SK-N-SH (cell line): ENCODE data around the gene RIN3. TPM values are rescaled to one million over a fixed set of nuclear protein-coding genes. Genes with fewer than 3 reads are reported as not detected.

Experiments
- CTCF ChIA-PET: fragments of 300-600, 350-600 bp; formaldehyde crosslinking; extraction: SDS; loops from one replicate; lab custom pipeline; 2021; lab: Yijun Ruan, JAX
- POLR2A ChIA-PET: fragments of 350-600 bp; sonication (Branson Sonifier 250); formaldehyde crosslinking; extraction: SDS; loops from one replicate; lab custom pipeline; 2020; ENCODE audit warnings: antibody characterized with exemption, inconsistent platforms; lab: Yijun Ruan, JAX
- DNase-seq: peaks from one replicate; pipeline ENCODE4 v3.0.0; 2012
- H2AFZ ChIP-seq: fragments of 200-600 bp; sonication (generic); 2 replicates; pipeline ENCODE4 v1.8.1; 2016; ENCODE audit warnings: antibody characterized with exemption, mild to moderate bottlenecking, low read depth
- H3F3A ChIP-seq: fragments of 200-600 bp; sonication (generic); replicated peaks from 2 replicates; pipeline ENCODE3; 2016; ENCODE audit warnings: antibody characterized with exemption, mild to moderate bottlenecking; ENCODE audit not compliant: insufficient read depth
- H3K27ac ChIP-seq, 2 experiments: fragments of 200-500 bp in 1 of 2; fragments of 200-600 bp in 1 of 2; sonication (Bioruptor generic) in 1 of 2; sonication (generic), shearing (Covaris generic) in 1 of 2; 2 replicates each; pipeline versions ENCODE4 v1.5.1 to v1.6.1; 2014 to 2016; ENCODE audit warnings: low read depth in 2 of 2, inconsistent platforms in 1 of 2, low read length in 1 of 2, mild to moderate bottlenecking in 1 of 2, mixed read lengths in 1 of 2
- H3K27me3 ChIP-seq: fragments of 200-600 bp; sonication (generic), shearing (Covaris generic); 2 replicates; pipeline ENCODE4 v1.6.1; 2016; ENCODE audit warnings: mixed run types; ENCODE audit not compliant: insufficient read depth
- H3K36me3 ChIP-seq, 2 experiments: fragments of 200-500 bp in 1 of 2; fragments of 200-600 bp in 1 of 2; sonication (Bioruptor generic) in 1 of 2; sonication (generic) in 1 of 2; replicated peaks in 1 of 2; 2 replicates each; pipeline versions ENCODE3 to v1.5.1; 2014 to 2016; ENCODE audit warnings: low read length in 1 of 2, mild to moderate bottlenecking in 1 of 2; ENCODE audit not compliant: insufficient read depth in 2 of 2, control insufficient read depth in 1 of 2
- H3K4me1 ChIP-seq, 2 experiments: fragments of 200-500 bp in 1 of 2; fragments of 200-600 bp in 1 of 2; sonication (Bioruptor generic) in 1 of 2; sonication (generic), shearing (Covaris generic) in 1 of 2; 2 replicates each; pipeline versions ENCODE4 v1.5.1 to v1.6.1; 2014 to 2016; ENCODE audit warnings: low read depth in 1 of 2, low read length in 1 of 2, mixed run types in 1 of 2; ENCODE audit not compliant: insufficient read depth in 2 of 2, control insufficient read depth in 1 of 2
- H3K4me2 ChIP-seq: fragments of 200-600 bp; sonication (generic), shearing (Covaris generic); 2 replicates; pipeline ENCODE4 v1.6.1; 2017; ENCODE audit warnings: mixed run types
- H3K4me3 ChIP-seq, 2 experiments: fragments of 200-500 bp in 1 of 2; fragments of 200-600 bp in 1 of 2; sonication (Bioruptor generic) in 1 of 2; sonication (generic), shearing (Covaris generic) in 1 of 2; 2 replicates each; pipeline versions ENCODE4 v1.5.1 to v1.8.1; 2014 to 2016; ENCODE audit warnings: low read depth in 2 of 2, inconsistent platforms in 1 of 2, low read length in 1 of 2, mild to moderate bottlenecking in 1 of 2, mixed read lengths in 1 of 2, moderate library complexity in 1 of 2
- H3K79me2 ChIP-seq: fragments of 200-600 bp; sonication (generic); 2 replicates; pipeline ENCODE4 v1.8.1; 2017; ENCODE audit warnings: mild to moderate bottlenecking; ENCODE audit not compliant: insufficient read depth
- H3K9ac ChIP-seq: fragments of 200-600 bp; sonication (generic); 2 replicates; pipeline ENCODE4 v1.6.1; 2017; ENCODE audit warnings: mixed run types
- H3K9me2 ChIP-seq: fragments of 200-600 bp; sonication (generic); 2 replicates; pipeline ENCODE4 v1.6.1; 2017; ENCODE audit warnings: mixed run types
- H3K9me3 ChIP-seq: fragments of 200-600 bp; sonication (generic); 2 replicates; pipeline ENCODE4 v1.6.1; 2017; ENCODE audit warnings: mixed run types, mild to moderate bottlenecking, moderate library complexity
- H4K20me1 ChIP-seq: fragments of 200-600 bp; sonication (generic); 2 replicates; pipeline ENCODE4 v1.6.1; 2017; ENCODE audit warnings: mild to moderate bottlenecking, mixed run types; ENCODE audit not compliant: insufficient read depth
- CTCF ChIP-seq: fragments of 200-600 bp; sonication (generic); IDR thresholded peaks from 2 replicates; pipeline ENCODE4 v1.6.1; 2017; ENCODE audit warnings: antibody characterized with exemption, mild to moderate bottlenecking, moderate library complexity
- ELF1 ChIP-seq: IDR thresholded peaks from 2 replicates; pipeline ENCODE4 v1.4.0; 2012
- EP300 ChIP-seq, 2 experiments: IDR thresholded peaks; 2 replicates each; pipeline versions ENCODE4 v1.4.0 to v1.6.1; 2012; ENCODE audit warnings: borderline replicate concordance in 1 of 2, low read depth in 1 of 2, low read length in 1 of 2
- FOXJ3 ChIP-seq: sonication (generic); formaldehyde crosslinking; IDR thresholded peaks from 2 replicates; pipeline ENCODE4 v1.5.1; 2020; ENCODE audit warnings: mild to moderate bottlenecking, missing genetic modification reagents
- FOXM1 ChIP-seq: IDR thresholded peaks from 2 replicates; pipeline ENCODE4 v1.4.0; 2012; ENCODE audit warnings: low read depth, mild to moderate bottlenecking
- GABPA ChIP-seq: IDR thresholded peaks from 2 replicates; pipeline ENCODE4 v1.4.0; 2012; ENCODE audit warnings: low read depth, mild to moderate bottlenecking
- GATA2 ChIP-seq: sonication (generic); formaldehyde crosslinking; IDR thresholded peaks from 2 replicates; pipeline ENCODE4 v1.5.0; 2020; ENCODE audit warnings: mild to moderate bottlenecking, missing genetic modification reagents
- IRF3 ChIP-seq: fragments of 150-350 bp; IDR thresholded peaks from 2 replicates; pipeline ENCODE4 v1.6.1; 2016; ENCODE audit warnings: mild to moderate bottlenecking, low read depth, low read length
- JUND ChIP-seq: IDR thresholded peaks from 2 replicates; pipeline ENCODE4 v1.4.0; 2012
- MAX ChIP-seq: IDR thresholded peaks from 2 replicates; pipeline ENCODE4 v1.4.0; 2012; ENCODE audit warnings: low read depth
- MXI1 ChIP-seq: IDR thresholded peaks from 2 replicates; pipeline ENCODE4 v1.6.1; 2012; ENCODE audit warnings: mild to moderate bottlenecking, low read depth, low read length, improper control_type of control experiment
- NFIC ChIP-seq: IDR thresholded peaks from 2 replicates; pipeline ENCODE4 v1.4.0; 2012; ENCODE audit warnings: borderline replicate concordance
- NRF1 ChIP-seq: IDR thresholded peaks from 2 replicates; pipeline ENCODE4 v1.6.1; 2012; ENCODE audit warnings: low read depth, mild to moderate bottlenecking, low read length
- POLR2AphosphoS5 ChIP-seq: IDR thresholded peaks from 2 replicates; pipeline ENCODE4 v1.6.1; 2012; ENCODE audit warnings: low read depth, low read length
- RAD21 ChIP-seq: IDR thresholded peaks from 2 replicates; pipeline ENCODE4 v1.6.1; 2012; ENCODE audit warnings: mild to moderate bottlenecking, low read length
- REST ChIP-seq: IDR thresholded peaks from 2 replicates; pipeline ENCODE4 v1.6.1; 2012; ENCODE audit warnings: mild to moderate bottlenecking, low read depth, low read length, moderate library complexity
- RFX5 ChIP-seq: IDR thresholded peaks from 2 replicates; pipeline ENCODE4 v1.6.1; 2012; ENCODE audit warnings: mild to moderate bottlenecking, improper control_type of control experiment, low read length
- RXRA ChIP-seq: IDR thresholded peaks from 2 replicates; pipeline ENCODE4 v1.4.0; 2012; ENCODE audit warnings: low read depth, mild to moderate bottlenecking, borderline replicate concordance
- SMC3 ChIP-seq: IDR thresholded peaks from 2 replicates; pipeline ENCODE4 v1.6.1; 2012; ENCODE audit warnings: low read depth, low read length, improper control_type of control experiment
- TCF12 ChIP-seq: IDR thresholded peaks from 2 replicates; pipeline ENCODE4 v1.4.0; 2012
- USF2 ChIP-seq: fragments of 150-350 bp; IDR thresholded peaks from 2 replicates; pipeline ENCODE4 v1.6.1; 2017; ENCODE audit warnings: antibody characterized with exemption, low read length, low read depth, borderline replicate concordance
- ZBTB33 ChIP-seq: IDR thresholded peaks from 2 replicates; pipeline ENCODE4 v1.4.0; 2012; ENCODE audit warnings: low read depth, borderline replicate concordance
- WGBS: methylation state at CpG from one replicate; pipeline ENCODE4 v1.1.6; 2017; ENCODE audit warnings: low lambda C conversion rate; 5-methylcytosine and 5-hydroxymethylcytosine counted together
- polyA plus RNA-seq, 3 experiments: library from polyadenylated mRNA; depleted of rRNA; stranded (reverse); fragments of >200 nt; gene quantifications; 2 replicates each; pipeline ENCODE4 v1.2.3, GENCODE V29; 2012

RIN3 gene
- polyA plus RNA-seq, 1 of the 3 experiments (the other 2 are of a cell fraction) = 12.4 TPM

GRCh38 chr14:92513204-92513965 is at the start of gene RIN3 (continued):
- no peak for TF ChIP-seq CTCF
- no peak for TF ChIP-seq FOXM1
- peak; percentile 45; the same call in 1 of the 2 replicates for TF ChIP-seq ELF1
- no peak for TF ChIP-seq GATA2 (CRISPR knock-in tag)
- no peak for TF ChIP-seq RFX5
- TF ChIP-seq RAD21 = no peak
- no peak for TF ChIP-seq NRF1
- TF ChIP-seq ZBTB33 = no peak
- no peak for TF ChIP-seq MXI1

- peaks cover 0 to 4% of the 10 kb centered on the region in 2 experiments; a peak in 1 of 4 replicates for H3K4me1 ChIP-seq
- H3K9me3 ChIP-seq = no peaks in the 10 kb centered on the region
- H3K4me3 ChIP-seq = no peak overlapping the region
- H3K9me2 ChIP-seq = no peaks in the 10 kb centered on the region
- no peaks in the 10 kb centered on the region for H3K79me2 ChIP-seq
- no peak overlapping the region for H3K27ac ChIP-seq
- H3K36me3 ChIP-seq = no peaks in the 10 kb centered on the region
- no peaks in the 10 kb centered on the region for H3F3A ChIP-seq
- H2AFZ ChIP-seq = no peak overlapping the region; the same call in 1 of the 2 replicates
- H3K9ac ChIP-seq = no peak overlapping the region
- H4K20me1 ChIP-seq = no peaks in the 10 kb centered on the region
- 80% methylated on average over 6 of the region's 6 CpGs for WGBS
- no peak overlapping the region for H3K4me2 ChIP-seq
- H3K27me3 ChIP-seq = no peaks in the 10 kb centered on the region
- ChIA-PET POLR2A (no interaction called here), CTCF (no interaction called here)
- DNase-seq = no peak
- TF ChIP-seq IRF3 = no peak
- TF ChIP-seq SMC3 = no peak
- no peak for TF ChIP-seq TCF12
- TF ChIP-seq GATA2 (CRISPR knock-in tag) = no peak
- TF ChIP-seq MAX = no peak
- no peak for TF ChIP-seq USF2
- TF ChIP-seq JUND = no peak
- TF ChIP-seq REST = no peak
- TF ChIP-seq RAD21 = no peak
- TF ChIP-seq RXRA = no peak
- TF ChIP-seq FOXJ3 = no peak
- TF ChIP-seq NFIC = no peak
- no peak for TF ChIP-seq GABPA
- TF ChIP-seq MXI1 = no peak
- no peak for TF ChIP-seq POLR2AphosphoS5
- TF ChIP-seq EP300 (IDR thresholded peaks at IDR 0.05; ENCODE audit: borderline replicate concordance in 1 of 2, low read depth in 1 of 2, low read length in 1 of 2) = no peak
These were observed 49.4 kb upstream of the RIN3 start for GRCh38 chr14:92464156-92464555.
